ENCODE results near the gene RBPJ. TPM values are rescaled to one million over a fixed set of nuclear protein-coding genes. Genes with fewer than 3 reads are reported as not detected.

The RBPJ gene
- total RNA-seq, 2 donors from 2014 or later: 71.1 to 78.0 TPM

DNA sequence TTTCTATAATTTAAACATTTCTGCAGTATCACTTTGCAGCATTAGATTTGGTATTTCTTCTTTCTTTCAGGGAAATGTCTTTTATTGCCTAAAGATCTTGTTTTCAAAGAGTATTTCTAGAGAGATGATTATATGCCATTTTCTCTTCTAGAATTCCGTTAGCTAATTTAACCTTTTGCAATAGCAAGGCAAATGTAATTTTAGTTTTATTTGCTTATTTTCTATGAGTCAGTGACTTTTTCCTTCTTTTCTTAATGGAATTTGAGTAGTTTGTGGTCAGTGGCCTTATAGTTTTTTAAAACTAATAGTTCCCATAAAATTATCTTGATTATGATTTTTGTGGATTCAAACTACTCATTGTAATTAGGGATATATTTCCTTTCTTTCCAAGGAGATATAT is 97.3 kb downstream of the RBPJ start:
- H3K27ac ChIP-seq (ENCODE audit: low read depth, low read length): no peak overlapping the region
- H3K36me3 Mint-ChIP-seq (ENCODE audit: low read depth): peaks cover 41% of the 10 kb centered on the region

DNA sequence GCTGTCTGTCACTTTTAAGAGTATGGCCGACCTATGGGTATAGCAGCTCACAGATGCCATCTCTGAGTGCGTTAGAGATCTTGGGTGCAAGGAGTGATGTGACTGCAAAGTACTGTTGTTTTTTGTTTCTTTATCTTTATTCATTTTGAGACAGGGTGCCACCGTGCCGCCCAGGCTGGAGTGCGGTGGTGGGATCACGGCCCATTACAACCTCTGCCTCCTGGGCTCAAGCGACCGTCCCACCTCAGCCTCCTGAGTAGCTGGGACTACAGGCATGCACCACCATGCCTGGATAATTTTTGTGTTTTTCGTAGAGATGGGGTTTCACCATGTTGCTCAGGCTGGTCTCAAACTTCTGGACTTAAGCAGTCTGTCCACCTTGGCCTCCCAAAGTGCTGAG is 98.0 kb downstream of the RBPJ start:
- Mint-ChIP-seq H3K36me3 (ENCODE audit: low read depth) (peaks cover 44% of the 10 kb centered on the region), H3K4me1 (peaks cover 28% of the 10 kb centered on the region)
- TF ChIP-seq, protein P1, sequence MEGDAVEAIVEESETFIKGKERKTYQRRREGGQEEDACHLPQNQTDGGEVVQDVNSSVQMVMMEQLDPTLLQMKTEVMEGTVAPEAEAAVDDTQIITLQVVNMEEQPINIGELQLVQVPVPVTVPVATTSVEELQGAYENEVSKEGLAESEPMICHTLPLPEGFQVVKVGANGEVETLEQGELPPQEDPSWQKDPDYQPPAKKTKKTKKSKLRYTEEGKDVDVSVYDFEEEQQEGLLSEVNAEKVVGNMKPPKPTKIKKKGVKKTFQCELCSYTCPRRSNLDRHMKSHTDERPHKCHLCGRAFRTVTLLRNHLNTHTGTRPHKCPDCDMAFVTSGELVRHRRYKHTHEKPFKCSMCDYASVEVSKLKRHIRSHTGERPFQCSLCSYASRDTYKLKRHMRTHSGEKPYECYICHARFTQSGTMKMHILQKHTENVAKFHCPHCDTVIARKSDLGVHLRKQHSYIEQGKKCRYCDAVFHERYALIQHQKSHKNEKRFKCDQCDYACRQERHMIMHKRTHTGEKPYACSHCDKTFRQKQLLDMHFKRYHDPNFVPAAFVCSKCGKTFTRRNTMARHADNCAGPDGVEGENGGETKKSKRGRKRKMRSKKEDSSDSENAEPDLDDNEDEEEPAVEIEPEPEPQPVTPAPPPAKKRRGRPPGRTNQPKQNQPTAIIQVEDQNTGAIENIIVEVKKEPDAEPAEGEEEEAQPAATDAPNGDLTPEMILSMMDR (conservative IDR thresholded peaks at IDR 0.05): no peak

More for the DNA sequence above, 97.3 kb downstream of the RBPJ start:
- Mint-ChIP-seq H3K4me3 (no peak overlapping the region), H3K27ac (no peak overlapping the region), H3K4me1 (peaks cover 26% of the 10 kb centered on the region), H3K9me3 (no peaks in the 10 kb centered on the region), H3K27me3 (ENCODE audit: insufficient read depth) (no peaks in the 10 kb centered on the region)
- DNase-seq: no peak
- Histone ChIP-seq H3K27me3 (ENCODE audit: control insufficient read depth, insufficient read depth, low read length, poor library complexity, severe bottlenecking) (no peaks in the 10 kb centered on the region), H3K36me3 (ENCODE audit: control insufficient read depth, insufficient read depth, low read length) (peaks cover 55% of the 10 kb centered on the region), H3K4me3 (ENCODE audit: low read length) (no peak overlapping the region), H3K4me1 (ENCODE audit: control insufficient read depth, insufficient read depth, low read length) (no peaks in the 10 kb centered on the region), H3K9ac (ENCODE audit: extremely low read depth, low read length, poor library complexity, severe bottlenecking) (no peak overlapping the region), H3K9me3 (ENCODE audit: control insufficient read depth, low read length) (no peaks in the 10 kb centered on the region)
- TF ChIP-seq, protein P1 (conservative IDR thresholded peaks at IDR 0.05): no peak
- 100% methylated on average over 1 of the region's 1 CpG; no CpG with 5 or more reads in 1 of the 2 experiments for WGBS, 2 experiments (ENCODE audit: insufficient coverage in 1 of 2, insufficient read length in 1 of 2)

DNA sequence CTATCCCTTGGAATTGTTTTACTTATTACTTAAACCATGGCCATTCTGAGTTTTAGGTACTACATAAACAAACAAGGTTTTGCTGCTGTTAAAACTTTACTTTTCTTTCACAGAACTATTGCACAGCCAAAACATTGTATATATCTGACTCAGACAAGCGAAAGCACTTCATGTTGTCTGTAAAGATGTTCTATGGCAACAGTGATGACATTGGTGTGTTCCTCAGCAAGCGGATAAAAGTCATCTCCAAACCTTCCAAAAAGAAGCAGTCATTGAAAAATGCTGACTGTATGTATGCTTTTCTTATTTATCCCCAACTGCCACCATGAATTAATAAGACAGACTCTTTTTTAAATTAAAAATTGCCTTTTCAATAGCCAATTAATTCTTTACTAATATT is 99.6 kb downstream of the RBPJ start:
- no peak overlapping the region for H3K4me3 ChIP-seq (ENCODE audit: low read length)
- no peaks in the 10 kb centered on the region for H3K9me3 ChIP-seq (ENCODE audit: control insufficient read depth, low read length)
- H3K36me3 ChIP-seq (ENCODE audit: control insufficient read depth, insufficient read depth, low read length): peaks cover 69% of the 10 kb centered on the region
- DNase-seq: no peak
- Mint-ChIP-seq H3K27me3 (ENCODE audit: insufficient read depth) (no peaks in the 10 kb centered on the region), H3K27ac (no peak overlapping the region), H3K9me3 (no peaks in the 10 kb centered on the region), H3K4me1 (peaks cover 28% of the 10 kb centered on the region), H3K4me3 (no peak overlapping the region), H3K36me3 (ENCODE audit: low read depth) (peaks cover 53% of the 10 kb centered on the region)
- H3K4me1 ChIP-seq (ENCODE audit: control insufficient read depth, insufficient read depth, low read length): no peaks in the 10 kb centered on the region
- H3K9ac ChIP-seq (ENCODE audit: extremely low read depth, low read length, poor library complexity, severe bottlenecking): no peak overlapping the region
- H3K27me3 ChIP-seq (ENCODE audit: control insufficient read depth, insufficient read depth, low read length, poor library complexity, severe bottlenecking): no peaks in the 10 kb centered on the region
- WGBS, 2 experiments (ENCODE audit: insufficient coverage in 1 of 2, insufficient read length in 1 of 2): 83 to 92% methylated on average over 1 to 2 of the region's 2 CpGs
- H3K27ac ChIP-seq (ENCODE audit: low read depth, low read length): no peak overlapping the region
- TF ChIP-seq, protein P1 (conservative IDR thresholded peaks at IDR 0.05): no peak

More for the DNA sequence above, 98.0 kb downstream of the RBPJ start:
- Histone ChIP-seq H3K9me3 (ENCODE audit: control insufficient read depth, low read length) (no peaks in the 10 kb centered on the region), H3K36me3 (ENCODE audit: control insufficient read depth, insufficient read depth, low read length) (peaks cover 61% of the 10 kb centered on the region), H3K27ac (ENCODE audit: low read depth, low read length) (no peak overlapping the region), H3K4me1 (ENCODE audit: control insufficient read depth, insufficient read depth, low read length) (no peaks in the 10 kb centered on the region), H3K9ac (ENCODE audit: extremely low read depth, low read length, poor library complexity, severe bottlenecking) (no peak overlapping the region), H3K27me3 (ENCODE audit: control insufficient read depth, insufficient read depth, low read length, poor library complexity, severe bottlenecking) (no peaks in the 10 kb centered on the region), H3K4me3 (ENCODE audit: low read length) (no peak overlapping the region)
- DNase-seq: no peak
- H3K4me3 Mint-ChIP-seq: no peak overlapping the region
- 96 to 100% methylated on average over 4 to 9 of the region's 9 CpGs for WGBS, 2 experiments (ENCODE audit: insufficient coverage in 1 of 2, insufficient read length in 1 of 2)
- H3K9me3 Mint-ChIP-seq: no peaks in the 10 kb centered on the region
- H3K27me3 Mint-ChIP-seq (ENCODE audit: insufficient read depth): no peaks in the 10 kb centered on the region
- peak overlapping the region; percentile 28 for H3K27ac Mint-ChIP-seq

Data from endodermal cell (in vitro differentiated cells).